Smooth muscle cell (in vitro differentiated cells): ENCODE results near the gene PRDM4. TPM values are rescaled to one million over a fixed set of nuclear protein-coding genes. Genes with fewer than 3 reads are reported as not detected.

Source experiments
- DNase-seq: peaks from one replicate; lab custom pipeline; 2025; ENCODE audit not compliant: unreplicated experiment; lab: John Stamatoyannopoulos, UW
- H2AFZ ChIP-seq: fragments of 200-600 bp; sonication (generic); 2 replicates; pipeline ENCODE4 v1.6.0; 2016; ENCODE audit warnings: antibody characterized with exemption, low read depth, mild to moderate bottlenecking
- H3F3A ChIP-seq: fragments of 200-600 bp; sonication (generic); 2 replicates; pipeline ENCODE4 v1.6.0; 2017; ENCODE audit warnings: antibody characterized with exemption, low read depth
- H3K27ac ChIP-seq: fragments of 200-600 bp; sonication (generic); 2 replicates; pipeline ENCODE4 v1.5.1; 2016; ENCODE audit warnings: low read depth, mild to moderate bottlenecking
- H3K27me3 ChIP-seq: fragments of 200-600 bp; sonication (generic); 2 replicates; pipeline ENCODE4 v1.6.1; 2016; ENCODE audit warnings: low read depth, mild to moderate bottlenecking
- H3K36me3 ChIP-seq: fragments of 200-600 bp; sonication (generic); 2 replicates; pipeline ENCODE4 v1.5.1; 2016; ENCODE audit warnings: low read depth
- H3K4me1 ChIP-seq: fragments of 200-600 bp; sonication (generic); 2 replicates; pipeline ENCODE4 v1.5.1; 2016; ENCODE audit warnings: low read depth
- H3K4me2 ChIP-seq: fragments of 200-600 bp; sonication (generic); 2 replicates; pipeline ENCODE4 v1.6.0; 2016; ENCODE audit warnings: mild to moderate bottlenecking
- H3K4me3 ChIP-seq: fragments of 200-600 bp; sonication (generic); 2 replicates; pipeline ENCODE4 v1.5.1; 2016; ENCODE audit warnings: mild to moderate bottlenecking
- H3K79me2 ChIP-seq: fragments of 200-600 bp; sonication (generic); 2 replicates; pipeline ENCODE4 v1.6.0; 2016; ENCODE audit warnings: low read depth, mild to moderate bottlenecking
- H3K9ac ChIP-seq: fragments of 200-600 bp; sonication (generic); 2 replicates; pipeline ENCODE4 v1.6.0; 2016; ENCODE audit warnings: low read depth
- H3K9me3 ChIP-seq: fragments of 200-600 bp; sonication (generic); replicated peaks from 2 replicates; pipeline ENCODE4 v1.5.1; 2016; ENCODE audit warnings: low read depth
- H4K20me1 ChIP-seq: fragments of 200-600 bp; sonication (generic); 2 replicates; pipeline ENCODE4 v1.6.0; 2016; ENCODE audit warnings: low read depth
- CTCF ChIP-seq: fragments of 200-600 bp; sonication (generic); IDR thresholded peaks from 2 replicates; pipeline ENCODE4 v1.5.1; 2017; ENCODE audit warnings: borderline replicate concordance, mild to moderate bottlenecking, antibody characterized with exemption; ENCODE audit not compliant: insufficient read depth, poor library complexity, severe bottlenecking
- WGBS: methylation state at CpG from one replicate; pipeline ENCODE4 v1.1.7; 2016; ENCODE audit warnings: low lambda C conversion rate; 5-methylcytosine and 5-hydroxymethylcytosine counted together
- polyA plus RNA-seq: library from polyadenylated mRNA; unstranded; fragments of >200 nt; fragmentation: Nextera tagmentation; extraction: Ambion mirVana; gene quantifications from 2 replicates; pipeline ENCODE4 v1.2.1, GENCODE V29; 2016
- total RNA-seq: library from RNA; depleted of rRNA; stranded (reverse); fragments of >200 nt; gene quantifications from 2 replicates; pipeline ENCODE4 v1.2.3, GENCODE V29; 2014

PRDM4 gene
- total and polyA plus RNA-seq, 2 experiments from 2014 or later: 19.1 to 26.2 TPM

- Histone ChIP-seq H3F3A (no peaks in the 10 kb centered on the region), H3K27me3 (peaks cover 77% of the 10 kb centered on the region), H4K20me1 (no peaks in the 10 kb centered on the region), H3K4me2 (peak overlapping the region; percentile 57), H3K9ac (no peak overlapping the region), H3K36me3 (no peaks in the 10 kb centered on the region), H3K4me3 (no peak overlapping the region), H3K9me3 (no peaks in the 10 kb centered on the region), H3K4me1 (no peaks in the 10 kb centered on the region), H3K79me2 (no peaks in the 10 kb centered on the region), H2AFZ (no peak overlapping the region), H3K27ac (no peak overlapping the region)
- WGBS: 5% methylated on average over 60 of the region's 66 CpGs
- DNase-seq: no peak
- TF ChIP-seq CTCF: no peak
Measured at GRCh38 chr12:107775093-107775721, 14.3 kb upstream of the PRDM4 start.

GRCh38 chr12:107774349-107775029, 13.6 kb upstream of the PRDM4 start, which contains the start of gene ASCL4:
ASCL4 (plus strand) TSS chr12:107774704; CDS start chr12:107775219, 515 bp downstream.
- peaks cover 77% of the 10 kb centered on the region for H3K27me3 ChIP-seq
- H3K9ac ChIP-seq: no peak within 1 kb of the TSS
- no peak within 1 kb of the TSS for H3K4me3 ChIP-seq
- no peak for TF ChIP-seq CTCF
- WGBS: 57% methylated on average over 13 of the region's 13 CpGs
- no peak for DNase-seq
- H3K9me3 ChIP-seq: no peaks in the 10 kb centered on the region
- no peak within 1 kb of the TSS for H2AFZ ChIP-seq
- H3K36me3 ChIP-seq: no peaks in the 10 kb centered on the region
- no peaks in the 10 kb centered on the region for H4K20me1 ChIP-seq
- H3F3A ChIP-seq: no peaks in the 10 kb centered on the region
- H3K4me1 ChIP-seq: no peaks in the 10 kb centered on the region
- H3K79me2 ChIP-seq: no peaks in the 10 kb centered on the region
- H3K4me2 ChIP-seq: peak within 1 kb of the TSS; percentile 57
- no peak within 1 kb of the TSS for H3K27ac ChIP-seq

- H4K20me1 ChIP-seq: no peaks in the 10 kb centered on the region
- no peak overlapping the region for H2AFZ ChIP-seq
- TF ChIP-seq CTCF: no peak
- no peaks in the 10 kb centered on the region for H3F3A ChIP-seq
- H3K27me3 ChIP-seq: peaks cover 12% of the 10 kb centered on the region
- no peak overlapping the region for H3K4me2 ChIP-seq
- no peaks in the 10 kb centered on the region for H3K9me3 ChIP-seq
- WGBS: 81% methylated on average over 5 of the region's 5 CpGs
- H3K9ac ChIP-seq: no peak overlapping the region
- H3K4me3 ChIP-seq: no peak overlapping the region
- DNase-seq: no peak
- no peaks in the 10 kb centered on the region for H3K79me2 ChIP-seq
- no peaks in the 10 kb centered on the region for H3K36me3 ChIP-seq
- H3K4me1 ChIP-seq: no peaks in the 10 kb centered on the region
- H3K27ac ChIP-seq: no peak overlapping the region
Measured at GRCh38 chr12:107767466-107767865, 6.5 kb upstream of the PRDM4 start.
